Measurements from ENCODE around the gene PKN2.
"Not testable (repeated sequence)": the region's sequence is repeated elsewhere in the genome, so short reads cannot be mapped to it uniquely, and the experiment has no call there.

The PKN2 gene

GRCh38 chr1:88678405-88678804 lies 5.7 kb upstream of the PKN2 start:
- no peak for DNase-seq (ENCODE audit: low read depth in 2 of 2, low spot score in 1 of 2)

- no peak for DNase-seq (ENCODE audit: low read depth in 2 of 2, low spot score in 1 of 2)
These were observed 3.6 kb upstream of the PKN2 start for GRCh38 chr1:88680471-88680870.

GRCh38 chr1:88680911-88681622 lies 3.0 kb upstream of the PKN2 start:
- no peak for DNase-seq (ENCODE audit: low read depth in 2 of 2, low spot score in 1 of 2)

GRCh38 chr1:88684482-88685258 lies 597 bp downstream of the PKN2 start:
- peak; percentile 11 to 45 for DNase-seq (ENCODE audit: low read depth in 2 of 2, low spot score in 1 of 2)

GRCh38 chr1:88685259-88685620 lies 1.2 kb downstream of the PKN2 start:
- no peak for DNase-seq (ENCODE audit: low read depth in 2 of 2, low spot score in 1 of 2)

GRCh38 chr1:88691540-88691939 lies 7.5 kb downstream of the PKN2 start:
- DNase-seq (ENCODE audit: low read depth in 2 of 2, low spot score in 1 of 2) = no peak

GRCh38 chr1:88695781-88696180 lies 11.7 kb downstream of the PKN2 start:
- no peak for DNase-seq (ENCODE audit: low read depth in 2 of 2, low spot score in 1 of 2)

GRCh38 chr1:88697503-88697902 lies 13.4 kb downstream of the PKN2 start:
- no peak for DNase-seq (ENCODE audit: low read depth in 2 of 2, low spot score in 1 of 2)

- no peak for DNase-seq (ENCODE audit: low read depth in 2 of 2, low spot score in 1 of 2)
These were observed 14.1 kb downstream of the PKN2 start for GRCh38 chr1:88698140-88698539.

GRCh38 chr1:88698764-88699163 lies 14.7 kb downstream of the PKN2 start:
- no peak for DNase-seq (ENCODE audit: low read depth in 2 of 2, low spot score in 1 of 2)

GRCh38 chr1:88700425-88701013 lies 16.4 kb downstream of the PKN2 start:
- no peak for DNase-seq (ENCODE audit: low read depth in 2 of 2, low spot score in 1 of 2)

GRCh38 chr1:88701275-88701674 lies 17.2 kb downstream of the PKN2 start:
- DNase-seq (ENCODE audit: low read depth in 2 of 2, low spot score in 1 of 2) = no peak

GRCh38 chr1:88701793-88702192 lies 17.7 kb downstream of the PKN2 start:
- not testable (repeated sequence) for DNase-seq (ENCODE audit: low read depth in 2 of 2, low spot score in 1 of 2)

- no peak for DNase-seq (ENCODE audit: low read depth in 2 of 2, low spot score in 1 of 2)
These were observed 23.9 kb downstream of the PKN2 start for GRCh38 chr1:88708011-88708410.

- not testable (repeated sequence) for DNase-seq (ENCODE audit: low read depth in 2 of 2, low spot score in 1 of 2)
These were observed 28.8 kb downstream of the PKN2 start for GRCh38 chr1:88712907-88713306.

- DNase-seq (ENCODE audit: low read depth in 2 of 2, low spot score in 1 of 2) = not testable (repeated sequence)
These were observed 32.5 kb downstream of the PKN2 start for GRCh38 chr1:88716571-88716970.

GRCh38 chr1:88722492-88722891 lies 38.4 kb downstream of the PKN2 start:
- no peak for DNase-seq (ENCODE audit: low read depth in 2 of 2, low spot score in 1 of 2)

GRCh38 chr1:88726697-88727096 lies 42.6 kb downstream of the PKN2 start:
- DNase-seq (ENCODE audit: low read depth in 2 of 2, low spot score in 1 of 2) = no peak

- no peak for DNase-seq (ENCODE audit: low read depth in 2 of 2, low spot score in 1 of 2)
These were observed 43.1 kb downstream of the PKN2 start for GRCh38 chr1:88727205-88727604.

- DNase-seq (ENCODE audit: low read depth in 2 of 2, low spot score in 1 of 2) = no peak
These were observed 45.2 kb downstream of the PKN2 start for GRCh38 chr1:88729297-88729696.

GRCh38 chr1:88730132-88730675 lies 46.1 kb downstream of the PKN2 start:
- DNase-seq (ENCODE audit: low read depth in 2 of 2, low spot score in 1 of 2) = no peak

- DNase-seq (ENCODE audit: low read depth in 2 of 2, low spot score in 1 of 2) = no peak
These were observed 46.9 kb downstream of the PKN2 start for GRCh38 chr1:88730995-88731394.

Data from stimulated activated CD8-positive, alpha-beta memory T cell treated with anti-CD3 and anti-CD28 coated beads, Interleukin-4, amount 100 ng/mL, for 4 hours (primary cell).